SKM-1 treated with dmso at 0.1 percent for 144 hours (cell line): ENCODE measurements around the gene FBXO17.
"Not testable (repeated sequence)": the region's sequence is repeated elsewhere in the genome, so short reads cannot be mapped to it uniquely, and the experiment has no call there.

Experiments
- DNase-seq: peaks from one replicate; lab custom pipeline; 2025; ENCODE audit not compliant: unreplicated experiment; lab: John Stamatoyannopoulos, UW

The FBXO17 gene

DNA sequence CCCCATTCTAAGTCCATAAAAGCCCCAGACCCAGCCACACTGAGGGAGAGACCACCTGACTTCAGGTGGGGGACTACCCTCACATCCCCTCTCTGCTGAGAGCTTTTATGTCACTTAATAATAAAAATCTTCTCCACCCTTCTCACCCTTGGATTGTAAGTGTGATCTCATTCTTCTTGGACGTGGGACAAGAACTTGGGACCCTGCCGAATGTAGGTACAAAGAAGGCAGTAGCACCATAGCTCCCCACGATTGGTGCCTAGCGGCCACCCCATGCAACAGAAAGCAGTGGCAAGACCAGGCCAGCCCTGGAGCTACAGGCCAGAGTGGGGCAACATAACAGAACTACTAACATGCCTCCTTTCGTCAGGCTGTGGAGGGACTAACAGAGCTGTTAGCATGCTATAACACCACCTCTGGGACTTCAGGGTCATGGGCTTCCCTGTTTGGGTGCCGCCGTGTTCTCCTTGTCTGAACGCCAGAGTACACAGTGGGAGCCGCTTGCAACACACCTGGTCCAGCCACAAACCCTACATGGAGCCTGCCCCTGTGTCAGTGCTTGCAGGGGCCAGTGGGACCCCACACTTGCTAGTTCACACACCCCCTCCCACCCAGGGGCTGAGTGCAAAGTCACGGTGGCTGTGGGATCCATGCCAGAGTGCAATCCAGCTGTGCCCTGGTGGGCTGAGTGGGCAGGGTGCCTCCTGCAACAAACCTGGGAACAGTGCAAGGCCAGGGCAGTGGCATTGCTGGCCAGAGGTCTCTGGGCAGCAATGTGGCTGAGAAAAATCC, 5.2 kb upstream of the FBXO17 start:
- DNase-seq = no peak

DNA sequence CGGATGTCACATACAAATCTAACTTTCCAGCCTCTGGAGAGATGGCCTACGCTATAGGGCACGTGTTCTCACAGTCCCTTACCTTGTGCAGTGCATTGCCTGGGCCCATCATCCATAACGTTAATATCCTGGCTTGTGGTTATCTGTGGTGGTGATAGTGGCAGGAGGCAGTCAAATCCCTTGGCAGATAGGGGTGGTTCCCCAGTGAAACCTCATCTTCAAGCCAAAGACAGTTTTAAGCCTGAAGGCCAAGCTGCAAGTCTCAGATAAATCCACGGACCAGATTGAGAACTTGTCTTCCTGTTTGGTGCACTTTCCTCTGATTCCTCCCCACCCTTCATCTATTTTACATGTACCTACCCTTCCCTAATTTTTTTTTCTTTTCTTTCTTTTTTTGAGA, 4.3 kb upstream of the FBXO17 start:
- no peak for DNase-seq

DNA sequence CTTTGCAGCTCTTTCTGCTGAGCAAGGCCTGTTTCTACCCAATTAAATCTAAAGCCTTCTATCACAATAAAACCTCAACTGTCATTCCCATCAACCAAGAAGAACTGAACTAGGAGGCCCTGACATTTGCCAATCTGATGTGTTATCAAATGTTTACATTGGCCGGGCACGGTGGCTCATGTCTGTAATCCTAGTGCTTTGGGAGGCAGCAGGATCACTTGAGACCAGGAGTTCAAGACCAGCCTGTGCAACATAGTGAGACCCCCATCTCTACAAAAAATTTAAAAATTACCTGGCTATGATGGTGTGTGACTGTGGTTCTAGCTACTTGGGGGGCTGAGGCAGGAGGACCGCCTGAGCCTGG, 2.8 kb upstream of the FBXO17 start:
- no peak for DNase-seq

DNA sequence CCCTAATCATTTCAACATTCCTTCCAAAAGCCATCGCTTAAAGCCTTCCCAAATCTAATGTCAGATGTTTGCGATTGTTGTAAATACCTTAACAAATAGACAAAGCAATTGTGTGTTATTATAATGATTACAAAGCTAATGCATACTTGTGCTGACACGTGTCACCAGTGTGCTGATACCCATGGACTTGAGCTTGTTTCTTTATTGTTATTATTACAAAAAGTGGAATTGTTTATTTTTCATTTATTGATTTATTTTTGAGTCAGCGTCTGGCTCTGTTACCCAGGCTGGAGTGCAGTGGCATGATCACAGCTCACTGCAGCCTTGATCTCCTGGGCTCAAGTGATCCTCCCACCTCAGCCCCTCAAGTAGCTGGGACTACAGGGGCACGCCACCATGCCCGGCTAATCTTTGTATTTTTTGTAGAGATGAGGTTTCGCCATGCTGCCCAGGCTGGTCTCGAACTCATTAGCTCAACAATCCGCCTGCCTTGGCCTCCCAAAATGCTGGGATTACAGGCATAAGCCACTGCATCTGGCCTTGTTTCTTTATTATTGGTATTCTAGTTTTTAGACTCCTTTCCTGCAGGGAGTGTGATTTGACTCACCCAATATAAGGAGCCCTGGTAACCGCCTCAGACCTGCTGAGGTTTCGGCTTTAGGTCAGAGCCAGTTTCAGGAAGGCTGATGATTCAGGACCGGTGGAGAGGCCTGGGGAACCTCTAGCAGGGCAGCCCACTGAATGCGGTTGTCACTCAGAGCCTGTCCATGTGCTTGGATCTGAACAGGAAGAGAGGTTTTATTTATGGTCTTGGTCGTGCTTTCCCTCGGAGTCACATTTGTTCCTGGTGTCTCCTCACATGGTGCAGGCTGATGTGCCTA, 2.1 kb upstream of the FBXO17 start:
- no peak for DNase-seq

DNA sequence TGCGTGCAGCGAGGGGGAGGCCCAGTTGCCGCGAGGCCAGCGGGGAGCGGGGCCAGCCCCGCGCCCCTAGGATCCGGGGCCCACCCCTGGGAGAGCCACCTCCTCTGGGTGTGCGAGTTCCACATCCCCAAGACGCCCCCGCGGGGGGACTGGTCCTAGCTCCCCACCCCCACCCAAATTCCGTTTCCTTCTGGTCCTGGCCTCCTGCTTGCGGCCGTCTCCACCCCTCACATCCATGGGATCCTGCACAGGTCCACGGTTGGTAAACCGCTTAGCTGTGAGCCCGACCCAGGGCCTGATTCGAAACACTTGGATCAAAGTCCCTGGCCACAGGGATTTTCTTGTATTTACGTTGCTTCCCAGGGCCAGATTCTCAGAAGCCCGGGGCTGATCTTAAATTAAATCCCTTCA, 324 bp upstream of the FBXO17 start:
- no peak for DNase-seq

DNA sequence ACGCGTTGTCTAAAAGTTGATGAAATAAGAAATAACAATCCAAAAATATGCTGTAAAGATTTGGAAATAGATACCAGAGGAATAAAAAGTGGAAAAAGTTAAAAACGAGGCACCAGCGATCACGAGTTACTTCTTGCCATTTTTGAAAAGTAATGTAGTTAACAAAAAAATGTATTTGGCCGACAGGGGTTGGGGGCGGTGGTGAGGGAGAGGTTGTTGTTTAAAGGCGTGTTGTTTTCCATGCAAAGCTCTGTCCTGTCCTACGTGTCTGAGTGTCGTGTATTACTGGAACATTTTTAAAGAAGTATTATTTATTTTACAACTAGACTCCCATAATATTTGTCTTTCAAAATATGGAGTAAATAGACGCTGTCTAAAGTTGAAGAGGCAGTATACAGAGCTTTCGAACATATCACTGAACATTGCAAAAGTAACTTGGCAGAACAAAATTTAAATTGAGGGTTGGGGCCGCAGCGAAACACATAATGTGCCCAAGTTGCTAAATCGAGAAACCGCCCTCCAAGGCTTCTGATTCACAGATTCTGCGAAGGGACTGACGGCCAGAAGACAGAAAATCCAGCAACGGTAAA, 823 bp downstream of the FBXO17 start:
- no peak for DNase-seq

DNA sequence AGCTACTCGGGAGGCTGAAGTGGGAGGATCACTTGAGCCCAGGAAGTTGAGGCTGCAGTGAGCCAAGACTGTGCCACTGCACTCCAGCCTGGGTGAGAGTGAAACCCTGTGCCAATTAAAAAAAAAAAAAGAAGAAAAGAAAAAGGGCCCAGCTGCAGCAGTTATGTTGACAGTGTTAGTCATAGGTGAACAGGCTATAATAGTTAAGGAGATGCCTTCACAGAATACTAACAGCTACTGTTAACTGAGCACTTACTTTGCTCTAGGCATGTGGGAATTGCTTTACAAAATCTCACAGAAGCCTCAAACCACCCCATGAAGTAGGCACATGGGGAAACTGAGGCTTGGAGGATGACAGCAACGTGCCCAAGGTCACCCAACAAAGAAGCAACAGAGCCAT, 3.9 kb downstream of the FBXO17 start:
- DNase-seq = no peak

DNA sequence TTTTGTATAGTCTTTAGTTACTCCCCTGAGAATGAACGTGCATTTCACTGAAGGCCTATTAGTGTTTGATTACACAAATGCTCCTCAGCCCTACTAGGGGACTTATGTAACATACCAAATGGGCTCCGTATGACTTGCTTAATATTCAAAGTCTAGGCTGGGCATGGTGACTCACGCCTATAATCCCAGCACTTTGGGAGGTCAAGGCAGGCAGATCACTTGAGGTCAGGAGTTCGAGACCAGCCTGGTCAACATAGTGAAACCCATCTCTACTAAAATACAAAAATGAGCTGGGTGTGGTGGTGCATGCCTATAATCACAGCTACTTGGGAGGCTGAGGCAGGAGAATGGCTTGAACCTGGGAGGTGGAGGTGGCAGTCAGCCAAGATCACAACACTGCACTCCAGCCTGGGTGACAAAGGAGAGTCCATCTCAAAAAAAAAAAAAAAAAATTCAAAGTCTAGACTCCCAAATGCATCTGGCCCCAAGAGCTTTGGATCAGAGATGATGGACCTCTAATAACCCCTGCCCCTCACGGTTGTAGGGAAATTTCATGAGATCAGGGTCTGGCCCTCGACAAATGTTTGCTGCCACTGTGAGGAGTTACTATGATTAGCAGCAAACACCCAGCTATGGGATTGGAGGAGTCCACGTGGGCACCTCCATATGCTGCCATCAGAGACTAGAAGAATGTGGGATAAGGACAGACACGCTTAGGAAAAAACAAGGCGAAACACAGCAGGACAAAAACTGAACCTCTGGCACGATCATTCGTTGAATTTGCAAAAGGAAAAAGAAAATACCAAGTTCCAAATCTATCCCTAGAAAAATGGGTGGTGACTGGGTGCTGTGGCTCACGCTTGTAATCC, 4.6 kb downstream of the FBXO17 start:
- no peak for DNase-seq

DNA sequence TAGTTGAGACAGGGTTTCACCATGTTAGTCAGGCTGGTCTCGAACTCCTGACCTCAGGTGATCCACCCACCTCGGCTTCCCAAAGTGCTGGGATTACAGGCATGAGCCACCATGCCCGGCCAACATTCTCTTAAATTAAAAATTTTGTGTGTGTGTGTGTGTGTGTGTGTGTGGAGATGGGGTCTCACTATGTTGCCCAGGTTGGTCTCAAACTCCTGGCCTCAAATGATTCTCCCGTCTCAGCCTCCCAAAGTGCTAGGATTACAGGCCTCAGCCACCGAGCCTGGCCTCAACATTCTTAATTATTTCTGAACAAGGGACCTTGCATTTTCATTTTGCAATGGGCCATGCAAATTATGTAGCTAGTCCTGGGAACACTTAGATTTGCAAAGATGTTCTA, 9.4 kb downstream of the FBXO17 start:
- not testable (repeated sequence) for DNase-seq

DNA sequence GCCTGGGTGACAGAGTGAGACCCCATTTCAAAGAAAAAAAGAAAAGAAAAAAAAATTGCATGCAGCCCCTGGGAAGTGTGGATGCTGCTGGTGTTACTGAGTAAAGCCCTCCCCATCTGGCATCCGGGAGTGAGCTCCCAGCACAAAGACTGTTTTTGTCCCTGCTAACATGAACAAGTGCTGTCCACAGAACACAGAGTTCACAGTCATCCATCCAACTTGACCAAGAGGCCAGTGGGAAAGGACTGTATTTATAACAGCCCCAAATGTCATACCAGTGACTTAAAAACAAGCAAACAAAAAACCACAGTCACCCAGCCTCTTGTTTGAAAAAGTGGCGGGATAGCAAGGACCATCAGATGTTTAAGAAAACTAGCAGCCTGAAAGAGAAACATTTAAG, 10.8 kb downstream of the FBXO17 start:
- no peak for DNase-seq

DNA sequence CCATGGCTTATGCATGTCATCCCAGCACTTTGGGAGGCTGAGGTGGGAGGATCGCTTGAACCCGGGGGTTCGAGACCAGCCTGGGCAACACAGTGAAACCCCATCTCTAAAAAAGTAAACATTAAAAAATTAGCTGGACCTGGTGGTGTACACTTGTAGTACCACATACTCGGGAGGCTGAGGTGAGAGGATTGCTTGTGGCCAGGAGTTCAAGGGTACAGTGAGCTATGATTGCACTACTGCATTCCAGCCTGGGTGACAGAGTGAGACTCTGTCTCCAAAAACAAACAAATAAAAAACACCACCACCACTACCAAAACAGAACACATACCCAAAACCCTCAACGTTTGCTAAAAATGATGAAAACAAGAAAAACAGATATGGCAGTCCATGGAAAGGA, 15.9 kb downstream of the FBXO17 start:
- DNase-seq = no peak

DNA sequence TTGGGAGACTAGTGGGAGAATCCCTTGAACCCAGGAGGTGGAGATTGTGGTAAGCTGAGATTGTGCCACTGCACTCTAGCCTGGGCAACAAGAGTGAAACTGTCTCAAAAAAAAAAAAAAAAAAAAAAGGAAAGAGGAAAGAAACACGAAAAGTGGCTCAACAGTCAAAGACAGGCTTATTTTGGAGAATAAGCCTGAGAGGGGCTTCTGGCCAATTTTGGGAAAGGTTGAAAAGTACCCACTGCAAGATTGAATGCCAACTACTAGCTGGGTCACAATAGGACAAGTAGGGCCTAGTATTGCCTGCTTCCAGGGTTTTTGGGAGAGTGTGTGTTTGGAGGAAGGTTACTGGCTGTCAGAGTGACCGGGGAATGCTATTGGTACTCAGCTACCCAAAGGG, 17.2 kb downstream of the FBXO17 start:
- no peak for DNase-seq

DNA sequence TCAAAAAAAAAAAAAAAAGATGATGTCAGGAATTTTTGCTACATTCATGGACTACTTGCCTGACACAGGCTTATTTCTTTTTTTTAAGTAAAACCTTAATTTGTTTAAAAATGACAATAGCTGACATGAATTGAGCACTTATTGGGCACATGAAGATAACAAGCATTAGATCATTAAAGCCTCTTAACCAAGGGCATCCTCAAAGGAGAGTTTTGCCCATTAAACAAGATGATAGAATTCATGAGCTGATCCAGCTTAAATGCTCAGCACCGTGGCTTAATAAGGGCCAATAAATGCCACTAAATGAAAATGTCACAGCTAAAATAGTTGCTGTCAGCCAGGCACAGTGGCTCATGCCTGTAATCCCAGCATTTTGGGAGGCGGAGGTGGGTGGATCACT, 19.3 kb downstream of the FBXO17 start:
- DNase-seq = no peak

DNA sequence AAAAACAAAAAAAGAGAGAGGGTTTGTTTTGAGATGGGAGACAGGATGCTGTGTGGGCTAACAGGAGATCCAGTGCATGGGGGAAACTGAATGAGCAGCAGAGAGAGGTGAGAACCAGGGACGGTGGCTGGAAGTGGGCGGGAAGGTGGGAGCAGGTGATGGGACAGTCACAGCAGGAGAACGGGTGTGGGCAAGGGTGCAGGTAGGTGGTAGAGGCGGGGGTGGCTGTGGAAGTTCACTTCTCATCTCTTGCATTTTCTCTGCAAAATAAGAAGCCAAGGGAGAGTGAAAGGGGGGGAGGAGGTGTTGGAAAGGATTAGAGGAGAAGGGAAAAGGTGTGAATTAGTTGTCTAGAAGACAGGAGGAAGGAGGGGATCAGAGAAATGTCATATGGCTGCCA, 21.9 kb downstream of the FBXO17 start:
- DNase-seq = no peak

DNA sequence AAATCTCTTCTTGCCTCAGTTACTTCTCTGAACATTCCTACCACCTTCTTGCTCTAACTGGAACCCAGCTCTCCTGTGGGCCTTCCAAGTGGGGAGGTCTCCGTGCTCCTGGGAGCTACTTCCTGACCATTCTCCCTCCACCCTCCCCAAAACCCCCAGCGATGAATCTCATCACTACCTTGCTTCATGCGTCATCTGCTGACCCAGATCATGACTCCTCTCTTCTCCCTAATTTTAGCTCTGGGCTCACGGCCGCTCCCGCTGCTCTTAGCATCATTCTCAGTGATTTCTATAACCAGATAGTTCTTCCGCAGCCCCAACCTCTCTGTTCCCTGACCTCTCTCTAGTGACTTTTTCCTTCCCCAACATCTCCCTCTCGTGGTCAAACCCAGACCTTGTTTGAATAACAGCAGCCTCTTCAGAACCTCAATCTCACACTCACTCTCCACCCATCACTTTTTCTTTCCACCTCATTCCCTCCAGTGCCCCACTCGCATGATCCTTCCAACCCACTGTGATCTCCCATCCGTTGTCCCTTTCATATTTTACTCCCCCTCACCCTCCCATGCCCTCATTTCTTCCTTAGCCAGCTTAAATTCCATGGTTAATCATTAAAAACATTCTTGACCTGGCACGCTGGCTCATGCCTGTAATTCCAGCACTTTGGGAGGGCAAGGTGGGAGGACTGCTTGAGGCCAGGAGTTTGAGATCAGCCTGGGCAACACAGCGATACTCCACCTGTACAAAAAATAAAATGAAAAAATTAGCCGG, 23.0 kb downstream of the FBXO17 start:
- DNase-seq = peak; percentile 29

DNA sequence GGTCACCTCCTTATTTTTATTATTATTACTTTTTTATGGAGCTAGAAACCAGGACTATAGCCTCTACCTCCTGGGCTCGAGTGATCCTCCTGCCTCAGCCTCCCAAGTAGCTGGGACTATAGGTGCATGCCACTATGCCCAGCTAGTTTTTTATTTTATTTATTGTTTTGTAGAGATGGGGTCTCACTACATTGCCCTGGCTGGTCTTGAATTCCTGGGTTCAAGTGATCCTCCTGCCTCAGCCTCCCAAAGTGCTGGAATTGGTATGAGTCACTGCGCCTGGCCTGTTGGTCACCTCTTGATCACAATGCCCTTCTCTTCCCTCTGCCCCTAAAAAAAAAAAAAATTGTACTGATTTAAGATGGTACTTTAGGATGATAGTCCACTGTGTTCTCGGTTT, 24.4 kb downstream of the FBXO17 start:
- no peak for DNase-seq

DNA sequence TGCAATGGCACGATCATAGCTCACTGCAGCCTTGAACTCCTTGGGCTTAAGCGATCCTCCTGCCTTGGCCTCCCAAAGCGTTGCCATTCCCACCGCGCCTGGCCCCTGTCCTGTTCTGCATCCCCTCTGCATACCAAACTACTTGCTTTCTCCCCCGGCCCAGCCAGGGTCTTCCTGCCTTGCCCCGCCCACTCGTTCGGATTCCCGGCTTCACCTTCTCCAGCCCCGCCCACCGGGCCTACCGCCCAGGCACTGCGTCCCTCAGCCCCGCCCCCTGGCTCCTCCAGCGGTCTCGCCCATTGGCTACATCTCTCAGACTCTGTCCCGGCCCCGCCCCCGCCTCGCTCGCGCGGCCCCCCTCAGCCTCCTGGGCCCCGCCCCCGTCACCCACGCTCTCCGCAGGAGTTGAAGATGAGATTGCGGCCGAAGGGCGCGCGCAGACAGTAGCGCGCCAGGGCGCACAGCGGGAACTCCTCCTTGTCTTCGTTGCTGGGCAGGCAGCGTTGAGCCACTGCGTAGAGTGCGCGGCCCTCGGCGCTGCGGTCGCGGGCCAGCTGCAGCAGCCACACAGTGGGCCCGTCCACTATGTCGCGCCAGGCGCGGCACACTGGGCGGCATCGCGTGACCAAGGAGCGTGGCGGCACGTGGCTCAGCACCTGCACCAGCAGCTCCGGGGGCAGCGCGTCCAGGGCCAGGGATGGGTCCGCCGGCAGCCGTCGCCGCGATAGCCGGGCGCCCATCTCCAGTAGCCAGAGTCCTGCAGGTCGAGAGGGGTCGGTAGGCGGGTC, 25.8 kb downstream of the FBXO17 start:
- DNase-seq = no peak

DNA sequence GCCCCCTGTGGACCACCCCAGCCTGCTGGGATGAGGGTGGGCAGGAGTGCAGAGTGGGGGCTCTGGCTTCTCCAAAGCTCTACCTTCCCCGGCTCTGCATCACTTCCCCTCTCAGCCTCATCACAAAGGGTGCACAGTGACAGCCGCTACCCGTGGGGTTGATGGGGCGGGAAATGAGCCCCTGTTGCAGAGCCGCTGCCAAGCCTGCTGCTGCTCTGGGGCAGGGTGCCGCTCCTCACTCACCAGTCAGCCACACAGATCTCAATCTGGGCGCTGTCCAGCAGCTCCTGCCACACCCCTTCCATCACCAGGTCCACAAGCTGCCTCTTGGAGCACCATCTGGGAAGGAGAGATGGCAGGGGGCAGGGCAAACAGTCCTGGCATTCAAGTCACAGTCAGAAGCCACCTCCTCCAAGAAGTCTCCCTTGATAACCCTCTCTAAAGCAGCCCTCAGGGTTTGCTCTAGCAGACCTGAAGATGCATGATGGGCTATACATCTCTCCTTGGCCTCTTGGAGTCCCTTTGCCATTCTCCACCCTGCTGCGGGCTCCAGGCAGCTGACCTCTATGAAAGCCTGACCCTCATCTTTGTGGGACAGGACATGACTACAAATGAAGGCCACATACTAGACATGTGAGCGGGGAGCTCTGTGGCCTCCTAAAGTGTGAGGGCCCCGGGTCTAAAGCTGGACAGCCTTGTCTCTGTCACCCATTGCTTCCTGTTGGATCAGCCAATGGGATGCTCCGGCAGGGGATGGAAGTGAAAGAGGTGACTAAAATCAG, 29.1 kb downstream of the FBXO17 start:
- no peak for DNase-seq
